Fibroblast of mammary gland (primary cell): ENCODE data around the gene TFAP2C.

ENCODE experiments used
- DNase-seq: peaks from one replicate; pipeline ENCODE4 v3.0.0-alpha.2; 2010; ENCODE audit warnings: low read depth
- H3K4me3 ChIP-seq: 2 replicates; pipeline ENCODE4 v1.5.1; 2011; ENCODE audit warnings: low read depth, mild to moderate bottlenecking, low read length, moderate library complexity; ENCODE audit not compliant: control insufficient read depth
- TF ChIP-seq, protein P1 (sequence below): conservative IDR thresholded peaks from 2 replicates; pipeline ENCODE4 v1.5.1; 2011; ENCODE audit warnings: low read depth, low read length, inconsistent platforms; ENCODE audit not compliant: control insufficient read depth, insufficient read depth

The TFAP2C gene

DNA sequence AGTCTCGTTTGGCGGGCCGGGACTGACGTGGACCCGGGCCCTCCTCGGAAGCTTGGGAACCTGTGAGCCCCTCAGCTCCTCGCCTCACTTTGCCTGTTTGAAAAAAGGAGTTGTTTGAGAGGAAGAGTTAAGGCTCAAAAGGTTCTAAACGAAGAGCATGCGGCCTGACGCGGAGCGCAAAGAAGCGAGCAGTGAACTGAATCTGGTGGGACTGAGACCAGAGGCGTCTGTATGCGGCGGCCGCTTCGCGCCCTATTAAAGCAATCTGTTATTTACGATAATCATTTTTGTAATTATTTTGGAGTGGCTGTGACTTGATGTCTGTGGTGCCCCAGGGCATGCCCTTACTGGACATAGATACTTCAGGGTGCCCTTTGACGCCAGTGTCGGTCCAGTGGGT, 3.3 kb upstream of the TFAP2C start:
- TF ChIP-seq, protein P1, sequence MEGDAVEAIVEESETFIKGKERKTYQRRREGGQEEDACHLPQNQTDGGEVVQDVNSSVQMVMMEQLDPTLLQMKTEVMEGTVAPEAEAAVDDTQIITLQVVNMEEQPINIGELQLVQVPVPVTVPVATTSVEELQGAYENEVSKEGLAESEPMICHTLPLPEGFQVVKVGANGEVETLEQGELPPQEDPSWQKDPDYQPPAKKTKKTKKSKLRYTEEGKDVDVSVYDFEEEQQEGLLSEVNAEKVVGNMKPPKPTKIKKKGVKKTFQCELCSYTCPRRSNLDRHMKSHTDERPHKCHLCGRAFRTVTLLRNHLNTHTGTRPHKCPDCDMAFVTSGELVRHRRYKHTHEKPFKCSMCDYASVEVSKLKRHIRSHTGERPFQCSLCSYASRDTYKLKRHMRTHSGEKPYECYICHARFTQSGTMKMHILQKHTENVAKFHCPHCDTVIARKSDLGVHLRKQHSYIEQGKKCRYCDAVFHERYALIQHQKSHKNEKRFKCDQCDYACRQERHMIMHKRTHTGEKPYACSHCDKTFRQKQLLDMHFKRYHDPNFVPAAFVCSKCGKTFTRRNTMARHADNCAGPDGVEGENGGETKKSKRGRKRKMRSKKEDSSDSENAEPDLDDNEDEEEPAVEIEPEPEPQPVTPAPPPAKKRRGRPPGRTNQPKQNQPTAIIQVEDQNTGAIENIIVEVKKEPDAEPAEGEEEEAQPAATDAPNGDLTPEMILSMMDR: no peak
- DNase-seq: no peak
- H3K4me3 ChIP-seq: no peak overlapping the region

DNA sequence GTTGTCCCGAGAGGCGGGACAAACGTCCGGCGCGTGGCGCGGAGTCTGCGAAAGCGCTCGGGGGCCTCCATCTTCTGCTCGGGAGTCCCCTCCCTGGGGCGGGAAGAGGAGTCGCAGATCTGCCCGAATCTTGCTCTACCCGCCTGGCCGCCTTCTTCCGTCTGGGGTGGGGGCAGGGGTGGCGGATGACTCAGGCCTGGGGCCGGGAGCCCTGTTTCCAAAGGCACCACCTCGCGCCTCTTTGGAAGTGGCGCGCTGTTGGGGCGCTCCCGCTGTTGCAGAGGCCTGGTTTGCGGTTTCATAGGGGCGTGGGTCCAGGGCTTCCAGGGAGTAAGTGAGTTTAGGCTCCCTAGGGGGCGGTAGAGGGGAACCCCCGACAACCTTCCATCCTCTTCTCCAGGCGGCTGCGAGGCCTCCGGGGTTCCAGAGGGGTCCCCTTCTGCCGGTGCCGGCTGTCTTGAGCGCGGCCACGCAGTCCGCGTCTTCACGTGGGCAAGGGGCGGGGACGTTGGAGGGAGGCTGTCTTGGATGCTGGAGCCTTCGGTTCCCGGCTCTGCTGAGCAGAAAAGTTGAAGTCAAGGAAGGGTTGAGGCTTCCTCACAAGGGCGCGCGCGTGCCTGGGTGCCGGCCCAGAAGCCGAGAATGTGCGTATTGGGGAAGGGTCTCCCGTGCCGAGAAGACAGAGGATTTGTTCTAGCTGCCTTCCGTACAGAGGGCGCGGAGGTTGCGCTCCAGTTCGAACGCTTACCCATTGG, 2.6 kb upstream of the TFAP2C start:
- TF ChIP-seq, protein P1: peak; percentile 32
- DNase-seq: peak; percentile 41
- H3K4me3 ChIP-seq: no peak overlapping the region

DNA sequence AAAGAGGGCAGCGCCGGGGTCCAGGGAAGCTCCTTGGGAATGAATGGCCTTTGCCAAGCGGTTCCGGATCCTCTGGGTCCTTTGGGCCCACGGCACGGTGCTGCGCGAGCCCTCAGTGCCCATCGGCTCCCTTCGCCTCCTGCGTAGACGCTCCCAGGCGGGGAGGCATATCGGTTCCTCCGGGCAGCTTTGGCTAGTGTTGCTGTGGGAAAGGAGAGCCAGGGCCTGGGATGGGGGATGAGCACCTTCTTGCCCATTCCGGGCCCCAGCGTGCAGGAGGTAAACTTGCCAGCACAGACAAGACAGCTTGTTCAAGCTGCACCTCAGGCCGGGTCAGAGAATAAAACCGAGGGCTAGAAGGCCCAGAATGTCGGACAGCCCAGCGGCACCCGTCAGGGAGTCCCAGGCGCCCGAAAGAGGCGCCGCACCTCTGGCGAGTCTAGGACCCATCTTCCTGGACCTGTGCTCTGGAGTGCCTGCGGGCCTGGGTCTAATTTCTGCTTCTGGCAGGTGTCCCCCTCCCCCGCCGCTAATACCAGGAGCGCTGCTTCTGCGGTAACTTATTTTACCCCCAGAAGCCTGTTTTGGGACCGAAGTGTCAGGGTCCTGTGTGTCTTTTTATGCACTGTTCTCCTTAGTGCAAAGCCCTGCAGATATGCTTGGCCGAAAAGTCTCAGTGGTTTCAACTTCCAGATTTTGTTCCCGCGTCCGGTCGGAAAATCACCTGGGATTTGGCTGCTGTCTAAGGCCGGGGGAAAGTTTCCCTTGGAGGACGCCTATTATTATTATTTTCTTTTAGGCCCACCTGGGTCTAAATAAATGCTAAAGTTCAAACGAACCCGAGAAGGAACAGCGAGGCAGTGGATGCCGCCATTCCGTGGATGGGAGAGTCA, 1.7 kb upstream of the TFAP2C start:
- DNase-seq: no peak
- TF ChIP-seq, protein P1: no peak
- no peak overlapping the region for H3K4me3 ChIP-seq

- no peak overlapping the region for H3K4me3 ChIP-seq
- DNase-seq: no peak
- TF ChIP-seq, protein P1: no peak
These were observed 862 bp upstream of the TFAP2C start for GRCh38 chr20:56628015-56628872.

DNA sequence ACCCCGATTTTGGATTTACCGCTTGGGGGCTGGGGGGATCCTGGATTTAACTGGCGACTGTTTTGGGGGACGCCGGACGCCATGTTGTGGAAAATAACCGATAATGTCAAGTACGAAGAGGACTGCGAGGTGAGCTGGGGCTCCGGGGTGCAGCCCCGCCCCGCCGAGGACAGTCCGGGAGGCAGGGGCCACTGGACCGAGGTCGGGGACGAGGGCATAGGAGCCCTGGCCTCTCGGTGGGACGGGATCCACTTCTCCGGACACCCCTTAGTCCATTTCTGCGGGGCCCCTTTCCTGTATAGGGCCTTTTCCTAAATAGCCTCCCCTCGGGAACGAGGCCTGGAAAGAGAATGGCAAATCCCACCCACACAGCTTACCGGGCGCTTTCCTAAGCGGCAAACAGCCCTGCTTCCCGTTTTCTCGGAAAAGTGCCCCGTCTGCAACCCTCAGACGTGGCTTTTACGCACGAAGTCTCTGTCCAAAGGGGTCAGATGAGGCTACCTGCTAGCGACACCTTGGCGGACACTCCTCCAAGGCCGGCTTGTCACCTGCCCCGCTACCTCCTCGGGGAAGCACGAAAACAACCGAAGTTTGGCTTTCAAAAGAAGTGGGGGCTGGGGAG, 469 bp downstream of the TFAP2C start:
- TF ChIP-seq, protein P1: no peak
- no peak for DNase-seq
- peak overlapping the region; percentile 47 for H3K4me3 ChIP-seq

- peak; percentile 56 for DNase-seq
- TF ChIP-seq, protein P1: peak; percentile 39
- peak overlapping the region; percentile 47 for H3K4me3 ChIP-seq
These were observed 984 bp downstream of the TFAP2C start for GRCh38 chr20:56630086-56630493.
